Activated CD4-positive, alpha-beta T cell treated with anti-CD3 and anti-CD28 coated beads, Interleukin-2, amount 50 U/mL, for 16 hours (primary cell): Measurements from ENCODE around the gene PPBP.

ENCODE experiments used
- DNase-seq: peaks from one replicate; pipeline ENCODE4 v3.0.0-alpha.2; 2020

PPBP gene

DNA sequence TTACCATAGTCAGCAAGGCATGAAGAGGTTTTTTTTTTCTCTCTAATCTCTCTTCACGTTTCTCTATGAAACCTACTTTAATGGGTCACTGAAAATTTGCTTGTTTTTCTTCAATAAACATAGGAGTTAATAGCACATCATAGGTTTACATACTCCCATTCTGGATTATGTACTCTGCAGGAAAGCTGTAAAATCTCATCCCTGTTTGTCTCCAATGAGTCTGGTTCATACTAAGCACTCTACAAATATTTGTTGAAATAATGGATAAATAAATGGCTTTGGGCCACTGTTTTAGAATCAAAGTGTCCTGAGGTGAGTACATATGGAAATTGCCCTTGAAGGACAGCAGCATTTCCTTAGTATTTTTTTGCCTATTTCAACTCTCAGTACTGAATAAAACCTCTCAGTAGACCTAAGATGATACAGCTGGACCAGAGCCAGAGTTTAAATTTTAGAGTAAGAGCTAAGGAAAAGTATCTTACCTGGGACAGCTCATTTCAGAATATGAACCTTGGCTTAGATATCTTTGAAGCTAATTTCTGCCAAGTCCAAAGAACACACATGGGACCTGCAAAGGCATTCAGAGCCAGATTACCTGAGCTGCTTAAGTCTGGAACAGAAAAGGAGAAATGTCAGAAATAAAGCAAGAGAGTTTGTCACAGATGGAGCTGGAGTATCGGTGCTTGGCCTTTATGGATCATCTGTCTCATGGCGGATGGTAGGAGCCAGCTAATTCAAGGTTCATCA is 40.6 kb downstream of the PPBP start:
- DNase-seq = no peak

DNA sequence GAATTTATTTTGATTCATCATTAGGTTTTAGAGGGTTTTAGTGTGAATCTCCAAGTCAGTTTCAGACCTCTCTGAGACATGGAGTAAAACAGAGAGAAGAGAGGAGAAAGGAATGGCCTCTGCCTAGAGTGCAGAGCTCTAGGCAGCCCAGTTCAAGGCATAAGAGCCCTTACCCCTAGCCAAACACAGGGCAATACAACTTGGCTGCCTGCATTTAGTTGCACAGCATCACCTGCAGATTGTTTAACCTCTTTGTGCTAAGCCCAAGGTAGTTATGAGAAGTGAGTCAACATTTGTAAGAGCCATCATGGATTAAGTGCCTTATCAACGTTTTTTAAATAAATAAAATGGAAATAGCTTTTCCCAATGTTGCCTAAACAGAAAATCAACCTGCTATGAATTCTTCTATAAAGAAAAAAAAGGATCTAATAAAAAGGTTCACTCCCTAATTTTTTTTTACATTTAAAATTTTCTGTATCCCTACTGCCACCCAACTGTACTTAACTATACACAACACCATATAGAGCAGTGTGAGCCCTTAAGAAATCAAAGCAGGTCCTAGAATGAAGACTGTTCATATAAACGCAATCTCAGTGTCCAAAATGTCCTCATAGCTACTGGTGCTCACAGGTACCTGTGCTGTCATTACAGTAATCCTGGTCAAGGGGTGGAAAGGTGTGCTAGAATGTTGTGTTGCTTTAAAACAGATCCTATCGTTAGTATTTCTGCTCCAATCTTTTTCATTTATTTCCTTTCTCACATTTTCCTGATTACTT is 42.1 kb downstream of the PPBP start:
- no peak for DNase-seq

DNA sequence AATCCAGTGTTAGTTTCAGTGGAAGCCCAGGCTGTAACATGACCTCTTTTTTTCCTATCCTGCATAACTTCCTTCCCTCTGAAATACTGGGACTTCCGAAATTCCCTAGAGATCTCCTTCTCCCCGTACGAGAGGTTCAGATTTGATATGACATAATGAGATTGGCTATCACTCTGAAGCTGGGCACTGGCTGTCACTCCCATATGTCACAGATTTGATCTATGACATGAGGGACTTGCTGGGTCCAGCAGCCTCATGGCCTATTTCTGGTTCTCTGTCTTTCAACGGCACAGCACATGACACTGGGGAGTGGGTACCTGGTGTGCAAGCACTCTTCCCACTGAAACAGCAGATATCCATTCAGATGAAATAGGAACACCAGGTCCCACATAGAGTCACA is 42.9 kb downstream of the PPBP start:
- no peak for DNase-seq

DNA sequence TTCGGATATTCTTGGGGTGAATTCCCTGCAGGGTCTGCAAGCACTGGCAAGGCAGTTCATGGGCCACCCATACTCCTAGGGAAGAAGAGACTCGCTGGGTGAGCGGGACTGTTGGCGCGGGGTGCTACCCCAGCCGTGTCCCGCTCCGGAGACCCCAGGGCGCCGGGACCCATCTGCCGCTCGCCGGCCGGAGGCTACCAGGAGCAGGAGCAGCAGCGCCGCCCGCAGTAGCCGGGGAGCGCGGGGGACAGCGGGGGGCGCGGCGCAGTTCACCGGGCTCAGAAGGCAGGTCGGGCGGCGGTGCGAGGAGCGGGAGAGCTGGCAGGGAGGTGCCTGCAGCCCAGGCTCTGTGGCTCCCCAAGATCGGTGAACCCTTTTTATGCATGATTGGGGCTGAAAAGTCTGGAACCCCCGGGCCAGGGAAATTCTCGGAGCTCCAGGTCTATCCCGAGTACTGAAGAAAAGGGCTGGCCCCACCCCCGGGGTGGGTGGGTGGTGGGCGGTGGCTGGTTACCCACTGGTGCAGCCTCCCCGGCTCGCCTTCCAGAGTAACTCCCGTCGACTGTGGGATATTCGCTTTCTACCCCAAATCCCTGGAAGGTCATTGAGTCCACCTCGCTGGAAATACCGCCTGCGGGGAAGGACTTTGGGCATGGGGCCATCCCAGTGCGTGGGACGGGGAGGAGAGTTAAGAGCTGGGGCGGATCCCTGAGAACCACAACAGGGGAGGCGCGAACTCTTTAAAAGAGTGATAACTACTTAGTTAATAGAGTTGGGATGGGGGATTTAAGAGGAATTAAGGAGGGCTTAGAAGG is 43.7 kb downstream of the PPBP start:
- no peak for DNase-seq

DNA sequence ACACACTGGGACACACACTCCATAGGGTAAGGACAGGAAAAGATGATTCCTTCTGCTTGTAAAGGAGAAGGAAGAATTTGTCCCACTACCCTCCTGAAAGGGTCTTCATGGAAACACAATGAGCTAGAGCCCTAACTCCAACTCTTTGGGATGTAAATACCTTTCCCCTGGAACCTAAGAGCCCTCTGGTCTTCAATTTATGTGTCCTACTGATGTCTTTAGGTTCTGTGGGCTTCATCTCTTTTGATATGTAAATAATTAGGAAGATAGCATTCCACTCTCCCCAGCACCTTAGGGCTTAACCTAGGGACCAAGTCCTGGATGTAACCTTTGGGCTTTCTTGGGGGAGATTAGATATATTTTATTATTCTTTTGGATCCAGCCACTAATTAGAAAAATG is 44.4 kb downstream of the PPBP start:
- DNase-seq = no peak

DNA sequence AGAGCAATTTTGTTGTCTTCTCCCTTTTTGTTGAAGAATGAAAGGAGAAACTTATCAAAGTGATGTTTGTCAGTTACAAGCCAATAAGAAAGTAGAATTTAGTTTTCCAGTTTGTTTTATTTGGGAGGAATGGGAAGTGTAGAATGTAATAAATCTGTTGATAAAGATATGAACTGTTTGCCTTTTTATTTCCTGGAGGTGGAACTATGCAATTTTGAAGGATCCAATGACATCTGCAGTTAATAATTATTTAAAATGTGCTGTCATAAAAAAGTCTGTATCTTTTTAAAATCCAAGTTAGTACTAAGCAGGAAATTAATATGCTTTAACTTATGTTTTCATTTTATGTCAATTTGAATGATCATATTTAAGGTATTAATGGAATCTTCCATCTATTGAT is 51.0 kb downstream of the PPBP start:
- no peak for DNase-seq
